ENCODE measurements around the gene TMPRSS11B. TPM values are rescaled to one million over a fixed set of nuclear protein-coding genes. Genes with fewer than 3 reads are reported as not detected.

Gene TMPRSS11B, protein sequence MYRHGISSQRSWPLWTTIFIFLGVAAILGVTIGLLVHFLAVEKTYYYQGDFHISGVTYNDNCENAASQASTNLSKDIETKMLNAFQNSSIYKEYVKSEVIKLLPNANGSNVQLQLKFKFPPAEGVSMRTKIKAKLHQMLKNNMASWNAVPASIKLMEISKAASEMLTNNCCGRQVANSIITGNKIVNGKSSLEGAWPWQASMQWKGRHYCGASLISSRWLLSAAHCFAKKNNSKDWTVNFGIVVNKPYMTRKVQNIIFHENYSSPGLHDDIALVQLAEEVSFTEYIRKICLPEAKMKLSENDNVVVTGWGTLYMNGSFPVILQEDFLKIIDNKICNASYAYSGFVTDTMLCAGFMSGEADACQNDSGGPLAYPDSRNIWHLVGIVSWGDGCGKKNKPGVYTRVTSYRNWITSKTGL
- total RNA-seq, result not detected

DNA sequence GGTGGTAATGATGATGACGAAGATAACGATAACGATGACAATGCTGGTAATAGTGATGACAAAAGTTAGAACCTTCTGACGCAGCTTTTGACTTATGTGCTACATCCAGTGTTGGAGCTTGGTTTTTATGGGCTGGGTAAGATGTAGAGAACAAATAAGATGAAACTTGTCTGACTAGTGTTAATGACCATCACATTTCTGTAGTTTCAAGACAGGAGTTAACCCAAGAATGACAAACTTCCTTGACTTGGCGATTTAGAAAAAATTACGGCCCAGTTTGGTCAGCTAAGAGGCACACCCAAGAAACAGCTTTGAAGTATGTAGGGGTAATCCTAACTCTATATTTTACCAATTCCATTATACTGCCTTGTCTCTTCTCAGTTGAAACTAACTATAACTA lies at the start of gene TMPRSS11B:
Gene TMPRSS11B, minus strand, starts transcription at position 101 of the 400 bp plus-strand sequence. CDS start 136 bp downstream, outside the sequence.

Other genes with a start within 250 kb of the TMPRSS11B start
- not detected for gene TMPRSS11F, start 115.8 kb downstream of the TMPRSS11B start, total RNA-seq
- gene YTHDC1, start 104.4 kb upstream of the TMPRSS11B start, total RNA-seq, result 128 TPM
- gene TMPRSS11E, start 201.8 kb upstream of the TMPRSS11B start, total RNA-seq, result not detected

Measured in parietal lobe (tissue), 1 donor.